PC-3 (cell line): Measurements from ENCODE around the gene CMTM6. TPM values are rescaled to one million over a fixed set of nuclear protein-coding genes. Genes with fewer than 3 reads are reported as not detected.

Experiments
- ATAC-seq: fragments of 200-7000 bp; cut with Tn5 transposase; 2 replicates; pipeline ENCODE4 v1.9.1; 2020; ENCODE audit warnings: mild to moderate bottlenecking, moderate library complexity
- BruUV-seq: library from RNA; stranded (reverse); fragments of 400-500 nt; replicated peaks from 2 replicates; lab custom pipeline; 2021; lab: Mats Ljungman, UMichigan
- CTCF ChIA-PET: fragments of 300-600 bp; sonication (Branson Sonifier 250); formaldehyde crosslinking; loops from one replicate; lab custom pipeline; 2022; ENCODE audit warnings: antibody characterized with exemption; lab: Charles Lee
- POLR2A ChIA-PET: fragments of 300-600 bp; sonication (Branson Sonifier 250); formaldehyde crosslinking; loops from one replicate; lab custom pipeline; 2022; ENCODE audit warnings: antibody characterized with exemption; ENCODE audit not compliant: unreplicated experiment; lab: Charles Lee
- DNase-seq: peaks from one replicate; pipeline ENCODE4 v3.0.0-alpha.2; 2015
- H2AFZ ChIP-seq: fragments of 300-600 bp; sonication (generic); 2 replicates; pipeline ENCODE4 v1.6.0; 2016; ENCODE audit warnings: antibody characterized with exemption, low read length
- H3F3A ChIP-seq: fragments of 300-600 bp; sonication (generic); one replicate; pipeline ENCODE4 v1.6.0; 2017; ENCODE audit warnings: antibody characterized with exemption, low read length, control low read depth, mild to moderate bottlenecking; ENCODE audit not compliant: unreplicated experiment
- H3K27ac ChIP-seq: fragments of 300-600 bp; sonication (generic); 2 replicates; pipeline ENCODE4 v1.5.1; 2016; ENCODE audit warnings: mild to moderate bottlenecking, low read length
- H3K27me3 ChIP-seq: fragments of 300-600 bp; sonication (generic); 2 replicates; pipeline ENCODE4 v1.6.1; 2016; ENCODE audit warnings: low read length, mixed read lengths
- H3K36me3 ChIP-seq: fragments of 300-600 bp; sonication (generic); 2 replicates; pipeline ENCODE4 v1.6.1; 2016; ENCODE audit warnings: low read depth, mixed run types, low read length, mixed read lengths
- H3K4me1 ChIP-seq: fragments of 300-600 bp; sonication (generic); 2 replicates; pipeline ENCODE4 v1.5.1; 2016; ENCODE audit warnings: low read length; ENCODE audit not compliant: insufficient read depth
- H3K4me2 ChIP-seq: fragments of 300-600 bp; sonication (generic); 2 replicates; pipeline ENCODE4 v1.6.0; 2016; ENCODE audit warnings: low read length
- H3K4me3 ChIP-seq: fragments of 300-600 bp; sonication (generic); 2 replicates; pipeline ENCODE4 v1.5.1; 2016; ENCODE audit warnings: mild to moderate bottlenecking, low read length, mixed read lengths
- H3K79me2 ChIP-seq: fragments of 300-600 bp; sonication (generic); 2 replicates; pipeline ENCODE4 v1.6.1; 2017; ENCODE audit warnings: low read length, mixed read lengths
- H3K9ac ChIP-seq: fragments of 300-600 bp; sonication (generic); 2 replicates; pipeline ENCODE4 v1.6.0; 2016; ENCODE audit warnings: mild to moderate bottlenecking, low read length
- H3K9me2 ChIP-seq: fragments of 300-600 bp; sonication (generic); replicated peaks from 2 replicates; pipeline ENCODE4 v1.6.1; 2016; ENCODE audit warnings: mixed run types, low read length, mixed read lengths
- H3K9me3 ChIP-seq: fragments of 300-600 bp; sonication (generic); 2 replicates; pipeline ENCODE4 v1.6.1; 2016; ENCODE audit warnings: low read length, mixed read lengths
- H4K20me1 ChIP-seq: fragments of 300-600 bp; sonication (generic); 2 replicates; pipeline ENCODE4 v1.6.1; 2016; ENCODE audit warnings: low read length, mixed read lengths
- EZH2 ChIP-seq: fragments of 300-600 bp; sonication (generic); IDR thresholded peaks from one replicate; pipeline ENCODE4 v1.6.1; 2017; ENCODE audit warnings: antibody characterized with exemption, mild to moderate bottlenecking, low read length; ENCODE audit not compliant: unreplicated experiment
- EZH2phosphoT487 ChIP-seq: fragments of 300-600 bp; sonication (generic); IDR thresholded peaks from 2 replicates; pipeline ENCODE4 v1.6.1; 2018; ENCODE audit warnings: mild to moderate bottlenecking, antibody characterized with exemption, low read length, borderline replicate concordance
- intact Hi-C: fragments of 100-400 bp; cut with micrococcal nuclease; formaldehyde crosslinking; loops from 2 replicates; pipeline ENCODE4 v1.9.0; 2023
- total RNA-seq: library from RNA; depleted of rRNA; stranded (reverse); fragments of >200 nt; gene quantifications from 2 replicates; pipeline ENCODE4 v1.2.3, GENCODE V29; 2014
- TF ChIP-seq, protein P1 (sequence below): fragments of 300-600 bp; sonication (generic); conservative IDR thresholded peaks from 2 replicates; pipeline ENCODE4 v1.5.1; 2017; ENCODE audit warnings: antibody characterized with exemption, low read depth, mild to moderate bottlenecking, low read length

CMTM6 gene
- total RNA-seq, 1 experiment from 2014 or later, result 67.4 TPM

DNA sequence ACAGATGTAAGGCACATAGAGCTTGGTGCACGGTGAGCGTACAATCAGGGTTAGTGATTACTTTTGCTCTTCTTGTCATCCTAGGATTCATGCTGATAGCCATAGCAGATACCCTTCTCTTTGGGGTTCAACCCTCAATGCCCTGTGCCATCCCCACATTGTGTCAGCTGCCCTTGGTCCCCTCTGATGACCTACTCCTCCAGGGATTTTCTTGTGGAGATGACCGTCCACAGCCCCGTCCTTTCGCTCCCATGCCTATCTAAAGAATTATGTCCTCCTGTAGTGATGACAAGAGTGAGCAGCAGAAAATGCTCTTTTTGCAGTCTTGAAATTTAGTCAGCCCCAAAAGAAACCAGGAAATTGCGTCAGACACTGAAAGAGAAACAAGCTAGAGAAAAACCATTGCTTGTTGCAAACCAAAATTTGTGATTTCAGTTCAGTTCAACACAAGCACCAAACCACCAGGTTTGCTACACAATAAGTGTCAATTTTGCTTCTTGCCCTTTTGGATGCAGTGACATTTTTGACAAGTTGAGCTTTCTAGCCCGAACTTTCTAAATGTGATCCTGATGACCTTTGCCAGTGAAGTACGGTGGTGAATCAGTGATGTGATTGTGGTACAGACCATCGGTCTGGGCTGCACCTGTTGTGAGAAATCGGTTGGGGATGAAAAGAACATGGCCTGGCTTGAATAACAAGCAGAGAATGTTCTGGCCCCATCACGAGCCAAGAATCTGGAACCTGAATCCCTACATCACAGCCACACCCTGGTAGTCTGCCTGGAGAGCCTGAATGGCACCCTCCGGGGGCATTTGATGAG, 69.7 kb downstream of the CMTM6 start:
- Histone ChIP-seq H4K20me1 (no peaks in the 10 kb centered on the region), H3F3A (no peaks in the 10 kb centered on the region), H3K27ac (no peak overlapping the region), H3K79me2 (peaks cover 75% of the 10 kb centered on the region), H3K9me3 (no peaks in the 10 kb centered on the region), H3K9me2 (no peaks in the 10 kb centered on the region), H3K9ac (no peak overlapping the region), H3K27me3 (no peaks in the 10 kb centered on the region), H3K4me3 (no peak overlapping the region), H3K4me2 (no peak overlapping the region), H2AFZ (no peak overlapping the region), H3K36me3 (no peaks in the 10 kb centered on the region), H3K4me1 (no peaks in the 10 kb centered on the region)
- ChIA-PET CTCF (no interaction called here), POLR2A (interaction anchor here (0.6 kb wide), 1 partner anchor 69 kb away, joined by 3 read pairs; no protein-coding TSS in a partner anchor)
- DNase-seq (no peak), ATAC-seq (no peak)
- TF ChIP-seq EZH2 (no peak), EZH2phosphoT487 (no peak)
- TF ChIP-seq, protein P1, sequence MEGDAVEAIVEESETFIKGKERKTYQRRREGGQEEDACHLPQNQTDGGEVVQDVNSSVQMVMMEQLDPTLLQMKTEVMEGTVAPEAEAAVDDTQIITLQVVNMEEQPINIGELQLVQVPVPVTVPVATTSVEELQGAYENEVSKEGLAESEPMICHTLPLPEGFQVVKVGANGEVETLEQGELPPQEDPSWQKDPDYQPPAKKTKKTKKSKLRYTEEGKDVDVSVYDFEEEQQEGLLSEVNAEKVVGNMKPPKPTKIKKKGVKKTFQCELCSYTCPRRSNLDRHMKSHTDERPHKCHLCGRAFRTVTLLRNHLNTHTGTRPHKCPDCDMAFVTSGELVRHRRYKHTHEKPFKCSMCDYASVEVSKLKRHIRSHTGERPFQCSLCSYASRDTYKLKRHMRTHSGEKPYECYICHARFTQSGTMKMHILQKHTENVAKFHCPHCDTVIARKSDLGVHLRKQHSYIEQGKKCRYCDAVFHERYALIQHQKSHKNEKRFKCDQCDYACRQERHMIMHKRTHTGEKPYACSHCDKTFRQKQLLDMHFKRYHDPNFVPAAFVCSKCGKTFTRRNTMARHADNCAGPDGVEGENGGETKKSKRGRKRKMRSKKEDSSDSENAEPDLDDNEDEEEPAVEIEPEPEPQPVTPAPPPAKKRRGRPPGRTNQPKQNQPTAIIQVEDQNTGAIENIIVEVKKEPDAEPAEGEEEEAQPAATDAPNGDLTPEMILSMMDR, result no peak
- BruUV-seq, result no TSS peak
- intact Hi-C loops, result no loop called here

DNA sequence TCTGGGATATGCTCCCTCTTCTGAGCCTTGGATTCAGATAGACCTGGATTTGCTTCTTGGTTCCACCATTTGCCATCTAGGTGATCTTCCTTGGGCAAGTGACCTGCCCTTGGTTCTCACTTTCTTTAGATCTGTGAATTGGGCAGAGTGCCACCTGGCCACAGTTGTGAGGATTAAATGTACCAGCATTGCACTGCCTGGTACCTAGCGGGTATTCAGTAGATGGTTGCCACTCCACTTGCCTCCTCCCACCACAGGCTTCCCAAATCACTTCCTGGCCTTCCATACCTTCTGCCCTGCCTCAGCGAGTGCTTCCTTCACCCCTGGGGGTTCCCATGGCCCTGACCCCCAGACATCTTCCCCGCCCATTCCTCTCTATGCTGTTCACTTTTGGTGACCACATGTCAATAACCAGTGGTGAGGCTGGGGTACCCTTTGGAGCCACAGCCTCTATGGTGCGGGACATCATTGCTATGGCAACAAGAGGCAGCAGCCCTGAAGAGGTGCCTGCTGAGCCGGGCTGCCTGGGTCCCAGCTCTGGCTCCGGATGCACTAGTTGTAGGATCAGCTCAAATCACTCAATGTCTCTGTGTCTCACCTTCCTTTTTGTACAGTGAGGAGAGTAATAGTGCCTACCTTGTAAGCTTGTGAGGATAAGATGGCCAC, 70.5 kb downstream of the CMTM6 start:
- H3K27me3 ChIP-seq, result no peaks in the 10 kb centered on the region

More for the DNA sequence above, 70.5 kb downstream of the CMTM6 start:
- no peak for ATAC-seq
- Histone ChIP-seq H3K4me1 (no peaks in the 10 kb centered on the region), H3K79me2 (peaks cover 79% of the 10 kb centered on the region), H3K9me2 (no peaks in the 10 kb centered on the region), H3K9ac (no peak overlapping the region), H4K20me1 (no peaks in the 10 kb centered on the region), H2AFZ (no peak overlapping the region), H3K27ac (no peak overlapping the region), H3K9me3 (no peaks in the 10 kb centered on the region), H3F3A (no peaks in the 10 kb centered on the region), H3K4me3 (no peak overlapping the region), H3K36me3 (no peaks in the 10 kb centered on the region), H3K4me2 (no peak overlapping the region)
- no peak for DNase-seq
- POLR2A ChIA-PET, result no interaction called here
- TF ChIP-seq, protein P1, result no peak
- TF ChIP-seq EZH2 (no peak), EZH2phosphoT487 (no peak)
- BruUV-seq, result no TSS peak
- CTCF ChIA-PET, result no interaction called here
- intact Hi-C loops, result no loop called here
